ENCODE results near the gene PLPP2. TPM values are rescaled to one million over a fixed set of nuclear protein-coding genes. Genes with fewer than 3 reads are reported as not detected.

PLPP2 gene
- total RNA-seq, 1 experiment from 2014 or later, result 143 TPM

DNA sequence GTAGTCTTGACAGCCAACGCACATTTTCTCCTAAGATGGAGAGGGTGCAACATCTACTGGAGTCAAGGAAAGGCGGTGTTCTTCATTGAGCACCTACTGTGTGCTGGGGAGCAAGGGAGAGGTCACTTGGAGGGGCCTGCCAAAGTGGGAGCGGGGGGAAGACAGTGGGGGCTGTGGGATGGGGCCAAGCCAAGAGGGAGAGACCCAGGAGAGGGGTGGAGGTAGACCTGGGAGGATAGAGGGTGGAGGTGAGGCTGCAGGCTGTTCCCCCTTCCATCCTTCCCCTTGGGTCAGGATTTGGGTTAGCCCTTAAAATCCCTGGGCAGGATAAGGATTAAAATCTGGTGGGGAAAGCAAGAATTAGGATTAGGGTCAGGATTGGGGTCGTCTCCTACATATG, 1.7 kb upstream of the PLPP2 start:
- no TSS peak for BruUV-seq (replicated peaks)
- CTCF ChIA-PET, result no interaction called here
- H3K4me2 ChIP-seq, result no peak overlapping the region
- H3K36me3 ChIP-seq (ENCODE audit: low read depth), result no peaks in the 10 kb centered on the region
- H3K27ac ChIP-seq, result no peak overlapping the region
- no peak for DNase-seq
- peaks cover 13% of the 10 kb centered on the region; the same call in 1 of the 2 replicates for H4K20me1 ChIP-seq (ENCODE audit: insufficient read depth)
- POLR2A ChIA-PET (ENCODE audit: unreplicated experiment), result no interaction called here
- TF ChIP-seq EZH2 (IDR thresholded peaks at IDR 0.05; ENCODE audit: low read depth) (no peak), CTCF (conservative IDR thresholded peaks at IDR 0.05) (no peak)
- no peak overlapping the region for H3K4me3 ChIP-seq
- H3K9me2 ChIP-seq (ENCODE audit: insufficient read depth), result no peaks in the 10 kb centered on the region
- H2AFZ ChIP-seq, result no peak overlapping the region
- H3K9me3 ChIP-seq (ENCODE audit: insufficient read depth, low read depth), result no peaks in the 10 kb centered on the region
- peaks cover 15% of the 10 kb centered on the region for H3K79me2 ChIP-seq (ENCODE audit: low read depth)
- H3K27me3 ChIP-seq (ENCODE audit: insufficient read depth, low read depth), result no peaks in the 10 kb centered on the region
- peaks cover 45% of the 10 kb centered on the region for H3F3A ChIP-seq (ENCODE audit: insufficient read depth, low read depth)
- H3K4me1 ChIP-seq (replicated peaks; ENCODE audit: insufficient read depth), result peaks cover 13% of the 10 kb centered on the region
- intact Hi-C loops (cut with micrococcal nuclease; ENCODE audit: unreplicated experiment), result no loop called here

GRCh38 chr19:292281-292884, 1.2 kb upstream of the PLPP2 start:
- no peaks in the 10 kb centered on the region for H3K9me2 ChIP-seq (ENCODE audit: insufficient read depth)
- H3K27me3 ChIP-seq (ENCODE audit: insufficient read depth, low read depth), result no peaks in the 10 kb centered on the region
- H3K79me2 ChIP-seq (ENCODE audit: low read depth), result peaks cover 20% of the 10 kb centered on the region
- ChIA-PET CTCF (no interaction called here), POLR2A (ENCODE audit: unreplicated experiment) (no interaction called here)
- no peak overlapping the region for H3K4me2 ChIP-seq
- peaks cover 16% of the 10 kb centered on the region; the same call in 1 of the 2 replicates for H4K20me1 ChIP-seq (ENCODE audit: insufficient read depth)
- H3K4me1 ChIP-seq (replicated peaks; ENCODE audit: insufficient read depth), result peaks cover 13% of the 10 kb centered on the region
- H3K4me3 ChIP-seq, result no peak overlapping the region
- no peaks in the 10 kb centered on the region for H3K9me3 ChIP-seq (ENCODE audit: insufficient read depth, low read depth)
- DNase-seq, result no peak
- BruUV-seq (replicated peaks), result no TSS peak
- no peak overlapping the region for H3K27ac ChIP-seq
- H2AFZ ChIP-seq, result no peak overlapping the region
- peaks cover 45% of the 10 kb centered on the region for H3F3A ChIP-seq (ENCODE audit: insufficient read depth, low read depth)
- intact Hi-C loops (cut with micrococcal nuclease; ENCODE audit: unreplicated experiment), result no loop called here
- TF ChIP-seq EZH2 (IDR thresholded peaks at IDR 0.05; ENCODE audit: low read depth) (no peak), CTCF (conservative IDR thresholded peaks at IDR 0.05) (no peak)
- peaks cover 2% of the 10 kb centered on the region; the same call in 1 of the 2 replicates for H3K36me3 ChIP-seq (ENCODE audit: low read depth)

GRCh38 chr19:291561-292280, 518 bp upstream of the PLPP2 start:
- Histone ChIP-seq H3K4me2 (no peak overlapping the region), H3F3A (ENCODE audit: insufficient read depth, low read depth) (peaks cover 45% of the 10 kb centered on the region), H3K9me2 (ENCODE audit: insufficient read depth) (no peaks in the 10 kb centered on the region), H3K9me3 (ENCODE audit: insufficient read depth, low read depth) (no peaks in the 10 kb centered on the region), H3K36me3 (ENCODE audit: low read depth) (peaks cover 5% of the 10 kb centered on the region; the same call in 1 of the 2 replicates), H2AFZ (no peak overlapping the region), H3K27me3 (ENCODE audit: insufficient read depth, low read depth) (no peaks in the 10 kb centered on the region), H4K20me1 (ENCODE audit: insufficient read depth) (peaks cover 22% of the 10 kb centered on the region; the same call in 1 of the 2 replicates), H3K79me2 (ENCODE audit: low read depth) (peaks cover 27% of the 10 kb centered on the region), H3K4me3 (no peak overlapping the region), H3K4me1 (replicated peaks; ENCODE audit: insufficient read depth) (peaks cover 13% of the 10 kb centered on the region), H3K27ac (no peak overlapping the region)
- BruUV-seq (replicated peaks), result no TSS peak
- TF ChIP-seq EZH2 (IDR thresholded peaks at IDR 0.05; ENCODE audit: low read depth), result no peak
- no peak for TF ChIP-seq CTCF (conservative IDR thresholded peaks at IDR 0.05)
- ChIA-PET POLR2A (ENCODE audit: unreplicated experiment) (no interaction called here), CTCF (no interaction called here)
- intact Hi-C loops (cut with micrococcal nuclease; ENCODE audit: unreplicated experiment), result loop anchor here (2.0 kb wide), 2 partner anchors 197 to 215 kb away; partner anchors contain the start of gene TPGS1
- DNase-seq, result peak in 1 of 2 experiments; percentile 28

Measured in PC-9 (cell line).